HL-60 (cell line): ENCODE results near the gene FBN2.

Experiments
- POLR2AphosphoS5 ChIP-seq: IDR thresholded peaks from 2 replicates; pipeline ENCODE4 v1.6.1; 2012; ENCODE audit warnings: low read depth
- SPI1 ChIP-seq: IDR thresholded peaks from 2 replicates; pipeline ENCODE4 v1.6.1; 2012; ENCODE audit warnings: low read depth, mild to moderate bottlenecking, borderline replicate concordance
- TF ChIP-seq, protein P1 (sequence below): IDR thresholded peaks from one replicate; pipeline ENCODE4 v1.5.1; 2011; ENCODE audit warnings: low read length, control low read depth, inconsistent platforms; ENCODE audit not compliant: insufficient read depth

DNA sequence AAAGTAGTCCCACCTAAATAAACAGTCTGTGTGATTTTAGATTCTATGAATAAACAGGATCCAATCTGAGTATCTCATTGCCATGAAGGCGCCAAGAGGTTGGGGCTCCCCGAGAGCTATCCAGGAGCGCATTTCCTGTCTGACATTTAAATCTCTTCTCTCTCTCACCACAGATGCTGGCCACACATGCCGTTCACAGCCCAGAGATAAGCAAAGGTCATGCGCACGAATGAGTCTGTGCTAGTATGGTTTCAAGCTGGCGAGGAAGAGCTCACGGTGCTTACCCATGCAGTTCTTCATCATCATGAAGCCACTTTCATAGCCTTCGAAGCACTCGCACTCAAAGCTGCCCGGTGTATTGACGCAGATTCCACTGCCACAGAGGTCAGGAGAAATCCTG, 199.4 kb downstream of the FBN2 start:
- TF ChIP-seq, protein P1, sequence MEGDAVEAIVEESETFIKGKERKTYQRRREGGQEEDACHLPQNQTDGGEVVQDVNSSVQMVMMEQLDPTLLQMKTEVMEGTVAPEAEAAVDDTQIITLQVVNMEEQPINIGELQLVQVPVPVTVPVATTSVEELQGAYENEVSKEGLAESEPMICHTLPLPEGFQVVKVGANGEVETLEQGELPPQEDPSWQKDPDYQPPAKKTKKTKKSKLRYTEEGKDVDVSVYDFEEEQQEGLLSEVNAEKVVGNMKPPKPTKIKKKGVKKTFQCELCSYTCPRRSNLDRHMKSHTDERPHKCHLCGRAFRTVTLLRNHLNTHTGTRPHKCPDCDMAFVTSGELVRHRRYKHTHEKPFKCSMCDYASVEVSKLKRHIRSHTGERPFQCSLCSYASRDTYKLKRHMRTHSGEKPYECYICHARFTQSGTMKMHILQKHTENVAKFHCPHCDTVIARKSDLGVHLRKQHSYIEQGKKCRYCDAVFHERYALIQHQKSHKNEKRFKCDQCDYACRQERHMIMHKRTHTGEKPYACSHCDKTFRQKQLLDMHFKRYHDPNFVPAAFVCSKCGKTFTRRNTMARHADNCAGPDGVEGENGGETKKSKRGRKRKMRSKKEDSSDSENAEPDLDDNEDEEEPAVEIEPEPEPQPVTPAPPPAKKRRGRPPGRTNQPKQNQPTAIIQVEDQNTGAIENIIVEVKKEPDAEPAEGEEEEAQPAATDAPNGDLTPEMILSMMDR, result no peak
- TF ChIP-seq POLR2AphosphoS5, result no peak
- TF ChIP-seq SPI1, result no peak
